ENCODE data around the gene PEG3.

DNA sequence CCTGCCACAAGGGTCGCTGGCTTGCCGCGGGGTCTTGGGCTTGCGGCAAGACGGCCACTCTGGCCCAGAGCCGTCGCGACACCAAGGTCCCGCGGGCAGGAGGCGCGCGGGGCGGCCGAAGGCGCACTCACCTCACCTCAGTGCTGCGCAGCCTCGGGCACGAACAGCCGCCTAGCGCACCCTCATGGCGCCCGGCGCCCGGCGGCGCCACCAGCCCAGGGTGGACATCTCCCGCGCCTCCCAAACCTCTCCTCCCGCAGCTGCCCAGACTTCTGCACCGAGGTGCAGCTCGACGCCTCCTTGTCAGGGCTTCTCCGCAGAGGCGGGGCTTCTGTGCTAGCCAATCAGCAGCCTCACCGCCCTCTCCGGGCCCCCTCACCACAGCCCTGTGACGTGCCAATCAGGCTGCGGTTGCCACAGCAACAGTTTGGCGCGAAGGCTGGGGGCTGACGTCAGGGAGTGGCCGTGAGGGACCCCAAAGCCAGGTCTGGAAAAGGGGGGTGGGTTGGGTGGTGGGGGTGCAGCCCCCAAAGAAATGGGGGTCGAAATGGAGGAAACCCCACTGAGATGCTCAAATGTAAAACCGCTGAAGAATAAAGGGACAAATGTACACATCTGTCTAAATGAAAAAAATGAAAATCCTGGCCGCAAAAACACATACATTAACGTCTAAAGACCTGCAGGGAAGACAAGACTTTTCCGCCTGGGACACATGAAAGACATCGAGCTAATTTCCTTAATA is at the start of gene PEG3, which contains the start of gene ZIM2:
- no peak for TF ChIP-seq CTCF (IDR thresholded peaks at IDR 0.05)
- no peak for TF ChIP-seq PRRX2 (CRISPR knock-in tag; IDR thresholded peaks at IDR 0.05)
- no peak for TF ChIP-seq ZBTB43 (CRISPR knock-in tag; IDR thresholded peaks at IDR 0.05)
- TF ChIP-seq, protein P1, sequence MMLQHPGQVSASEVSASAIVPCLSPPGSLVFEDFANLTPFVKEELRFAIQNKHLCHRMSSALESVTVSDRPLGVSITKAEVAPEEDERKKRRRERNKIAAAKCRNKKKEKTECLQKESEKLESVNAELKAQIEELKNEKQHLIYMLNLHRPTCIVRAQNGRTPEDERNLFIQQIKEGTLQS (CRISPR knock-in tag; conservative IDR thresholded peaks at IDR 0.05) = no peak
- no peak for TF ChIP-seq NFE2L1 (CRISPR knock-in tag; IDR thresholded peaks at IDR 0.05)

Measured in WTC11 (cell line).